DLD1 (cell line): Measurements from ENCODE around the gene TDRD7.

Experiments used
- in situ Hi-C: cut with HindIII; loops from 2 replicates; pipeline ENCODE4 v1.10.0; 2017; ENCODE audit warnings: low sequenced_read_pairs

Gene TDRD7

GRCh38 chr9:97411789-97412625 lies at the start of gene TDRD7:
TDRD7 (plus strand) TSS chr9:97412096; CDS start chr9:97428466, 16,370 bp downstream.
- in situ Hi-C loops: no loop called here

- in situ Hi-C loops: no loop called here
Measured at GRCh38 chr9:97362777-97363545, 48.9 kb upstream of the TDRD7 start.

- in situ Hi-C loops: no loop called here
Measured at GRCh38 chr9:97363661-97364299, 48.1 kb upstream of the TDRD7 start.

- in situ Hi-C loops: no loop called here
Measured at GRCh38 chr9:97364769-97365490, 47.0 kb upstream of the TDRD7 start.

GRCh38 chr9:97365634-97366033 lies 46.3 kb upstream of the TDRD7 start:
- in situ Hi-C loops: no loop called here

- in situ Hi-C loops: no loop called here
Measured at GRCh38 chr9:97366476-97366875, 45.4 kb upstream of the TDRD7 start.

GRCh38 chr9:97366889-97367288 lies 45.0 kb upstream of the TDRD7 start:
- in situ Hi-C loops: no loop called here

GRCh38 chr9:97367729-97368128 lies 44.2 kb upstream of the TDRD7 start:
- in situ Hi-C loops: no loop called here

- in situ Hi-C loops: no loop called here
Measured at GRCh38 chr9:97368964-97369363, 42.9 kb upstream of the TDRD7 start.

GRCh38 chr9:97372580-97372979 lies 39.3 kb upstream of the TDRD7 start:
- in situ Hi-C loops: no loop called here

- in situ Hi-C loops: no loop called here
Measured at GRCh38 chr9:97373331-97373730, 38.6 kb upstream of the TDRD7 start.

- in situ Hi-C loops: no loop called here
Measured at GRCh38 chr9:97374811-97375210, 37.1 kb upstream of the TDRD7 start.

- in situ Hi-C loops: no loop called here
Measured at GRCh38 chr9:97376902-97377301, 35.0 kb upstream of the TDRD7 start.

- in situ Hi-C loops: no loop called here
Measured at GRCh38 chr9:97382099-97382718, 29.7 kb upstream of the TDRD7 start.

GRCh38 chr9:97384406-97385262 lies 27.3 kb upstream of the TDRD7 start:
- in situ Hi-C loops: no loop called here

GRCh38 chr9:97385626-97386264 lies 26.2 kb upstream of the TDRD7 start:
- in situ Hi-C loops: no loop called here

GRCh38 chr9:97386265-97386633 lies 25.6 kb upstream of the TDRD7 start:
- in situ Hi-C loops: no loop called here

- in situ Hi-C loops: no loop called here
Measured at GRCh38 chr9:97386733-97387503, 25.0 kb upstream of the TDRD7 start.
